ENCODE measurements around the gene PLB1.

DNA sequence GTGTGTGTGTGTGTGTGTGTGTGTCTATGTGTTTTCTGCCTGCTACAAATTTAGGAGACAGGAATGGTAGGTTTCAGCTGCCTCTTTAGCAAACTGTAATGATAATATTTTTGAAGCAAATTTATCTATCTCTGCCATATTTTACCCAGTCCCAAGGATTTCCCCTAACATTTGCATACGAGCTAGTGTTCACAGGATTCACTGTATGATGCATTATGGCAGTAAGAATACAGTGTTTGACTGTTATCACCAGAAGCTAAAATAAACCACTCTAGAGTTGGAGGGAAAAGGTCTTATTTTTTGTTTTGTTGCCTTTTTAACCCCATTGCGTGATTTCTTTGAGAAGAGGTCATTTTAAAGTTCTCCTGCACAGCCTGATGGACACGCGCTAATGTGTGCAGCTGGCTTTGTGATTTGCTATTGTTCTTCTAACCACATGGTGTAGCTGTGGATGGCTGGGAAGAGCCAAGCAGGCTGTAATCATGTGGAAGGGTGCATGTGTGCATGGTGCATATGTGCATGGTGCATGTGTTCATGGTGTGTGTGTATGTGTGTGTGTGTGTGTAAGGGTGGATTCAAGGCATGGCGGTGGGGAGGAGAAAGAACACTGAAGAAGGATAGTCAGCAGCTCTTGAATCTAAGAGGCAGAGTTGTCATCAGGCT, 62.4 kb downstream of the PLB1 start:
- TF ChIP-seq POLR2A (IDR thresholded peaks at IDR 0.05) (no peak), POLR2AphosphoS5 (IDR thresholded peaks at IDR 0.05) (no peak)
- TF ChIP-seq, protein P1, sequence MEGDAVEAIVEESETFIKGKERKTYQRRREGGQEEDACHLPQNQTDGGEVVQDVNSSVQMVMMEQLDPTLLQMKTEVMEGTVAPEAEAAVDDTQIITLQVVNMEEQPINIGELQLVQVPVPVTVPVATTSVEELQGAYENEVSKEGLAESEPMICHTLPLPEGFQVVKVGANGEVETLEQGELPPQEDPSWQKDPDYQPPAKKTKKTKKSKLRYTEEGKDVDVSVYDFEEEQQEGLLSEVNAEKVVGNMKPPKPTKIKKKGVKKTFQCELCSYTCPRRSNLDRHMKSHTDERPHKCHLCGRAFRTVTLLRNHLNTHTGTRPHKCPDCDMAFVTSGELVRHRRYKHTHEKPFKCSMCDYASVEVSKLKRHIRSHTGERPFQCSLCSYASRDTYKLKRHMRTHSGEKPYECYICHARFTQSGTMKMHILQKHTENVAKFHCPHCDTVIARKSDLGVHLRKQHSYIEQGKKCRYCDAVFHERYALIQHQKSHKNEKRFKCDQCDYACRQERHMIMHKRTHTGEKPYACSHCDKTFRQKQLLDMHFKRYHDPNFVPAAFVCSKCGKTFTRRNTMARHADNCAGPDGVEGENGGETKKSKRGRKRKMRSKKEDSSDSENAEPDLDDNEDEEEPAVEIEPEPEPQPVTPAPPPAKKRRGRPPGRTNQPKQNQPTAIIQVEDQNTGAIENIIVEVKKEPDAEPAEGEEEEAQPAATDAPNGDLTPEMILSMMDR (IDR thresholded peaks at IDR 0.05) = no peak

Data from stomach (tissue), 4 donors.